Mesenteric fat pad (tissue), 1 donor: ENCODE measurements around the gene HIVEP3. TPM values are rescaled to one million over a fixed set of nuclear protein-coding genes. Genes with fewer than 3 reads are reported as not detected.

Experiments
- DNase-seq: peaks from one replicate; pipeline ENCODE4 v3.0.0-alpha.2; 2020; ENCODE audit warnings: low spot score
- total RNA-seq: library from RNA; stranded (reverse); fragmentation: NEBNext Ultra II Directional; extraction: Animal tissue kit (Norgen Biotek cat#: 25700); gene quantifications from one replicate; pipeline ENCODE4 v1.2.1, GENCODE V29; 2021
- donor health status: DM: yes; HTN: yes; CAD: no.

HIVEP3 gene
- total RNA-seq, 1 donor from 2014 or later, result 19.9 TPM

- no peak for DNase-seq
These were observed 393.7 kb downstream of the HIVEP3 start for GRCh38 chr1:41524676-41525675.

- DNase-seq, result no peak
These were observed 394.6 kb downstream of the HIVEP3 start for GRCh38 chr1:41523949-41524675.

GRCh38 chr1:41523071-41523470, 395.7 kb downstream of the HIVEP3 start:
- DNase-seq, result no peak

GRCh38 chr1:41521766-41522165, 397.0 kb downstream of the HIVEP3 start:
- no peak for DNase-seq

GRCh38 chr1:41520951-41521752, 397.6 kb downstream of the HIVEP3 start:
- DNase-seq, result no peak

GRCh38 chr1:41519667-41520066, 399.1 kb downstream of the HIVEP3 start:
- DNase-seq, result no peak

GRCh38 chr1:41518471-41518870, 400.3 kb downstream of the HIVEP3 start:
- no peak for DNase-seq

- DNase-seq, result no peak
These were observed 401.7 kb downstream of the HIVEP3 start for GRCh38 chr1:41517062-41517438.

- DNase-seq, result peak; percentile 97
These were observed 402.3 kb downstream of the HIVEP3 start for GRCh38 chr1:41516168-41517061.

- no peak for DNase-seq
These were observed 402.9 kb downstream of the HIVEP3 start for GRCh38 chr1:41515778-41516167.

GRCh38 chr1:41515131-41515678, 403.5 kb downstream of the HIVEP3 start:
- no peak for DNase-seq

GRCh38 chr1:41514381-41514780, 404.3 kb downstream of the HIVEP3 start:
- DNase-seq, result no peak

GRCh38 chr1:41513383-41513735, 405.4 kb downstream of the HIVEP3 start:
- no peak for DNase-seq

GRCh38 chr1:41512701-41513382, 405.9 kb downstream of the HIVEP3 start:
- DNase-seq, result no peak

- DNase-seq, result no peak
These were observed 407.5 kb downstream of the HIVEP3 start for GRCh38 chr1:41511239-41511540.

- DNase-seq, result no peak
These were observed 408.0 kb downstream of the HIVEP3 start for GRCh38 chr1:41510531-41511238.

GRCh38 chr1:41509270-41509671, 409.5 kb downstream of the HIVEP3 start:
- DNase-seq, result no peak

- DNase-seq, result no peak
These were observed 410.4 kb downstream of the HIVEP3 start for GRCh38 chr1:41508290-41508689.

GRCh38 chr1:41507836-41508235, 410.9 kb downstream of the HIVEP3 start:
- DNase-seq, result no peak
